ENCODE measurements around the gene PARD6B. TPM values are rescaled to one million over a fixed set of nuclear protein-coding genes. Genes with fewer than 3 reads are reported as not detected.

PARD6B gene
- total RNA-seq, 1 experiment from 2014 or later: 16.6 TPM

GRCh38 chr20:50724112-50724725, 7.2 kb upstream of the PARD6B start:
- no peak for DNase-seq (ENCODE audit: low read depth)

- DNase-seq (ENCODE audit: low read depth): peak; percentile 100
These were observed 6.3 kb upstream of the PARD6B start for GRCh38 chr20:50724851-50725723.

GRCh38 chr20:50725724-50726005, 5.7 kb upstream of the PARD6B start:
- no peak for DNase-seq (ENCODE audit: low read depth)

- no peak for DNase-seq (ENCODE audit: low read depth)
These were observed 4.2 kb upstream of the PARD6B start for GRCh38 chr20:50726955-50727791.

GRCh38 chr20:50727792-50728485, 3.4 kb upstream of the PARD6B start:
- no peak for DNase-seq (ENCODE audit: low read depth)

GRCh38 chr20:50728486-50728980, 2.8 kb upstream of the PARD6B start:
- no peak for DNase-seq (ENCODE audit: low read depth)

- DNase-seq (ENCODE audit: low read depth): peak; percentile 48
These were observed 2.2 kb upstream of the PARD6B start for GRCh38 chr20:50728981-50729874.

GRCh38 chr20:50729901-50730764, 1.2 kb upstream of the PARD6B start:
- DNase-seq (ENCODE audit: low read depth): peak; percentile 73

GRCh38 chr20:50730765-50731054, 670 bp upstream of the PARD6B start:
- no peak for DNase-seq (ENCODE audit: low read depth)

- peak; percentile 52 for DNase-seq (ENCODE audit: low read depth)
These were observed 730 bp downstream of the PARD6B start for GRCh38 chr20:50731930-50732690.

- DNase-seq (ENCODE audit: low read depth): no peak
These were observed 2.4 kb downstream of the PARD6B start for GRCh38 chr20:50733644-50734349.

- DNase-seq (ENCODE audit: low read depth): no peak
These were observed 3.6 kb downstream of the PARD6B start for GRCh38 chr20:50734730-50735679.

GRCh38 chr20:50735813-50736212, 4.4 kb downstream of the PARD6B start:
- peak; percentile 59 for DNase-seq (ENCODE audit: low read depth)

- DNase-seq (ENCODE audit: low read depth): no peak
These were observed 6.0 kb downstream of the PARD6B start for GRCh38 chr20:50737352-50737751.

- no peak for DNase-seq (ENCODE audit: low read depth)
These were observed 11.7 kb downstream of the PARD6B start for GRCh38 chr20:50743087-50743486.

GRCh38 chr20:50744143-50744792, 12.9 kb downstream of the PARD6B start:
- DNase-seq (ENCODE audit: low read depth): peak; percentile 99

GRCh38 chr20:50745634-50746137, 14.3 kb downstream of the PARD6B start:
- DNase-seq (ENCODE audit: low read depth): peak; percentile 57
